Measurements from ENCODE around the gene ENOX1.

Gene ENOX1

DNA sequence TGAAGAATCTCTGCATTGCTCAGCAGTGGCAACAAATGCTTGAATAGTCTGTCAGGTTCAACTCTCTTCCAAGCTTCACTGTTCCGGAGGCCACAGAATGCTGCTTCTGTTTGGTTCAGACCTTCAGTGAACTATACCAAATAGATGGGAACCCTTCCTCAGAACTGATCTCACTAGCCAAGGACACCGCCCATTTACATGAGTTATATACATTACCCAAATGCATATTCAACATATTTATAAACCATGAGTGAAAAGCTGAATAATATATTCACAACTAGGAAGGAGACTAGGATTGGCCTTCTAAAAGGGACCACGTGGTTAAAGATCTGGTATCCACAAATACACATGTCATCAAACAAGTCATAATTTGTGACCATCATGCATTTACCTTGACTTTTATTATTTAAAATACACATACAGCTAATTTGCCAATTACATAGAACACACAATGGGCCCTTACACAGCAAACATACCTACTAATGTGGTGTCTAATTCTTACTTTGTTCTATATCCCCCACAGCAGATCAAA lies 49.3 kb downstream of the ENOX1 start:
- DNase-seq, result no peak

DNA sequence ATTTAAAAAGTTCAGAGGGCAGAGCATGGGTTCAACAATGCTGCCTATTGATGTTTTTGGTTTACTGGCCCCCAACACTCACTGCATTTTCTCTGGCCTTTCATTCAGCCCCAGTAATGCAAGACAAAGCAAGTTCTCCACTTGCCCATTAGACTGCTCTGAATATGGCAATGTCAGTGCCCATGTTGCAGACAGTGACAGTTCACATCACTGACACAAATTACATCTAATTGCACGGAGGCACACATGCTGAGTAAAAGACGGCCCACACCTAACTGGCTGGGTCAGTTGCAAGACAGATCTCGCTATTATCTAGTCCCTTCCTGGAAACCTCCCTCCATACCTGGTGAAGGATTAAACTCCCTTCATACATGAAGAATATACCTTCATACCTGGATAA lies 54.0 kb downstream of the ENOX1 start:
- DNase-seq, result no peak

DNA sequence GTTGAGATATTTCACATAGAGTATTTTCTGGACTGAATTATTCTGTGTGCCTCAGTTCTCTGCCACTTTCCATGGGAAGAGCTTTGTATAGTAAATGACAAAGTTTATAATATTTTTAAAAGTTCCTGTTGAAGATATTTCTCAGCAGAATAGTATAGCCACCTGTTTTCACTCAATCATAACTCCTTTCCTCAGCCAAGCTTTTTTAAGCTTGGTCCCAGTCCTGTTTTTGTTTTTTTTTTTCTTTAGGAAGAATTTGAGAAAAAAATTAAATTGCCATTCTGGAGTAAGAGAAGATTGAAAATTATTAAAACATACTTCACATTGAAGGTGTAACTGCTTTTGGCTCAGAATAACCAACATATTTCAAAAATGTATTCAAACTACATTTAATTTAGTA lies 55.5 kb downstream of the ENOX1 start:
- no peak for DNase-seq

DNA sequence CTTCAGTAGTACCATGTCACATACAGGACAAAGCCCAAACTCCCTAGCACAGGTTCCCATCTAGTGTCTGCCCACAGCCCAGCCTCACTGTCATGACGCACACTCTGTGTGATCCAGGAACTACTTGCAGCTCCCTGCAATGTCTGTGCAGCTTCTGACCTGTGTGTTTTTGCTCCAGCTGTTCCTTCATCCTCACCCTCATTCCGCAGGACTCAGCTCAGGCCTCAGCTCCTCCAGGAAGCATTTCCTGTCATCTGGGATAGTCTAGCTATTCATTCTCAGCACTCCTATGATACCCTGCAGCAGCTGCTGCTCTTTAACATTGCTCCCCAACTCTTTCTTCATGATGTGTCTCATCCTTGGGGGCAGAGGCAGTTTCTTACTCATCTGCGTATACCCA lies 56.1 kb downstream of the ENOX1 start:
- DNase-seq, result no peak

DNA sequence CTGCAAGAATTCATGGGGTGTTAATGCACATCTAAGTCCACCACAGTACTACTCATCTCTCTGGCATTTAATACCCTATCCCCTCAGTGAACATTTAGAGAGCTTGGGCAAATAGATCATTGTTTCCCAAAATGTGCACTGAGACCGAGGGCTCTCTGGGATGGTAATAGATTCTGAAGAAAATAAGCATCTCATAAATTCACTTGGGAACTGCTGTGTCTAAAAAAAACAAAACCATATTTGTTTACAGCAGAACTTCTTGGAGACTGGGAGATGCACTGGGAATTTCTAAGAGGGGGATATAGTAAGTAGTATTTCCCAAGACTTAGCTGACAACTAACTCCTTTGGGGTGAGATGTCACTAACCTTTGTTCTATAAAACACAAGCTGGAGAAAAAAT lies 58.4 kb downstream of the ENOX1 start:
- DNase-seq, result no peak

DNA sequence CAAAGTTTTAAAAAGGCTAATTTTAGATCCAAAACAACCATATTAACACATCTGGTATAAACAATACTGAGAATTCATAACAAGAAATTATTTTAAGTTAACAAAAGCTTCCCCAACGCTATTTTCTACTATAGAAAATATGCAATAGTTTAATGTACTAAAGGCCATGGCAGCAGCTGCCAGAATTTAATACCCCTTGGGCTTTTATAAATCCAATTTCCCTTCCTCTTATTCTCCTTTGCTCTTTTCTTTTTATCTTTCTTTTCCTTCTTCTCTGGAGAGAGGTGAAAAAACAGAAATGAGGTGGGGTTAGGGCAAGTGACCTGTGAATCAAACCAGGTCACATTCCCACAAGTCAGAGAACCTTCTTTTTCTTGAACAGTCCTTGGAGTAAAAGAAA lies 58.9 kb downstream of the ENOX1 start:
- no peak for DNase-seq

DNA sequence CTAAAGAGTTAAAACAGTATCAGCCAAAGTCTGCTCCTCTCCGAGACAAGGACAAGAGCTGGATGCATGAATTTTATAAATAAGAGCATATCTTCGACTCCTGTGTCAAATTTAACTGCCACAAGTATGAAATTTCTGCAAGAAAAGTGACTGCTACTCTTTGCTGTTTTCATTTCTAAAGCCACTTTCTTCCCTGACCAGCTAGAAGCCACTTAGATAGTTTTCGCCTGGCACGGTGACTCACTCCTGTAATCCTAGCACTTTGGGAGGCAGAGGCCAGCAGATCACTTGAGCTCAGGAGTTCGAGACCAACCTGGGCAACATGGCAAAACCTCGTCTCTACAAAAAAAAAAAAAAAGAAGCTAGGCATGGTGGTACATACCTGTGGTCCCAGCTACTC lies 61.3 kb downstream of the ENOX1 start:
- no peak for DNase-seq

DNA sequence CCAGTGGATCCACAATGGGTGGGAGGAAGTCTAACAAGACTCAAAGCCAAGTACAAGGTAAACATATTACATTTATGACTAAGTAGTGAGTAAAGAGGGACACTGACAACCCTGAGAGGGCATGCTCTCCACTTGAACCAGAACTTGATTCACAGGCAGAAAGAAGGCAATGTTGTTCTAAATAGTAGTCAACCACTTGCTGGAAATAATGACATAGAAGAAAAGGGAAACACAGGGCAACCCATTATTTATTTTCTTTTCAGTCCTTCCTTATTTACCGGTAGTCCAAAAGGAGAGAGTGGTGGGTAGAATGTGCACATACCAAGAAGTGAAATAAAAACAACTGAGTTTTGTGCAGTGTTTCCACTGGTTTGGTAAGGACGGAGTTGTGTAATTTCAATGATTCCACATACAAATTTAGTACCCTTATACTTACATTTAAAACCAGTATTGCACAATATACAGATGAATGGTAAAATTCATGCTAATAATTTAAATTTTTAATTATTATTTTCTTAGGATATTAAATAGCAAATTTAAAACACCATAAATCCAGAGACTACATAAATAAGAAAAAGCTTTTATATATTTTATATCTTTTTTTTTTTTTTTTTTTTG lies 65.9 kb downstream of the ENOX1 start:
- DNase-seq, result no peak

DNA sequence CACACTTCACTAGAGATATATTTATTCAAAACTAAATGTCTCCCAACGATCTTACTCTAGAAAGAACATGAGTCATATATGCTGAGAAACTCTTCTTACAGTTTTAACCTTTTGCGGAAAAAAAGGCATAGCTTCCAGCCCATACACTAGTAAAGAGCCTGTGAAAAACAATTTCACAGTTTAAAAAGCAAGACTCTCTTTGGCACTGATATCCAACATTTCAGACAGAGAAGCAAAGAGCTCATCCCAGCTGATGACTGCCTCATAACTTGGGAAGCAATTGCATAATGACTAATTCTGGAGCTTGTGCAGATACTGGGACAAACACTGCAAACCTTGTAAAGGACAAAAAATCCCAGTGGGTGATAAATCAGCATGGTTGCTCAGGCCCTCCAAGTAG lies 88.0 kb downstream of the ENOX1 start:
- no peak for DNase-seq

DNA sequence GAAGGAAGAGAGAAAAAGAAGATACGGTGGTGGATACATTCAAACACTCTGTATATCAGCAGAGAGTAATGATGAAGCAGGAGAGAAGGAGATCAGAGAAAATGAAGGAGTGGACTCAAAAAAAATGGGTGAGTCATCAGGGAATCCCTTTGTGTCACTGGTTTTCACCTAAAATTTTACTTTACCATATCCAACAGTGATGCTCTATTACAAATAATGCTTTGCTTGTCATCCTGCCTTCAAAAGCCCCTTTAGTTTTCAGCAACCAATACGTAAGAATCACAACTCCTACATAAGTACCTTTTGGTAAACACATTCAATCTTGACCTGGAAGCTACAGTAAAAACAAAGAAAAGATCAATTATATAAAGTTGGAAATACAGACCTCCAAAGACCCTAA lies 88.8 kb downstream of the ENOX1 start:
- no peak for DNase-seq

DNA sequence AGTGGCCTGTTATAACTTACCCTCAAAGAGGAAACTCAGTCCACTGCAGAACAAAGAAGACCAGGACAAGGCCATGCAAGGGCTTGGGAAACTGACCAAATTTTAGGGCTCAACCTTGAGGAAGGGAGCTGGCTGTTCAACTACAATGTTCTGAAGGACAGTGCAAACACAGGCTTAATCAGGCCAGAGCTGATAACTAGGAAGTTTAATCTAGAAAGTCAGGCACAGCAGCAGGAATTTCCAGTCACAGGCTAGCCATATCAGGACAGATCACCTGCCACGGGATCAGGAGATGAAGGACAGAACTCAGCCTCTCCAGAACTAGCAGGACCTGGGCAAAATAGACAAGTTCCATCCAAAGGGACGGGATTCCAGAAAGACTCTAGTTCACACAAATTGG lies 89.4 kb downstream of the ENOX1 start:
- DNase-seq, result no peak

DNA sequence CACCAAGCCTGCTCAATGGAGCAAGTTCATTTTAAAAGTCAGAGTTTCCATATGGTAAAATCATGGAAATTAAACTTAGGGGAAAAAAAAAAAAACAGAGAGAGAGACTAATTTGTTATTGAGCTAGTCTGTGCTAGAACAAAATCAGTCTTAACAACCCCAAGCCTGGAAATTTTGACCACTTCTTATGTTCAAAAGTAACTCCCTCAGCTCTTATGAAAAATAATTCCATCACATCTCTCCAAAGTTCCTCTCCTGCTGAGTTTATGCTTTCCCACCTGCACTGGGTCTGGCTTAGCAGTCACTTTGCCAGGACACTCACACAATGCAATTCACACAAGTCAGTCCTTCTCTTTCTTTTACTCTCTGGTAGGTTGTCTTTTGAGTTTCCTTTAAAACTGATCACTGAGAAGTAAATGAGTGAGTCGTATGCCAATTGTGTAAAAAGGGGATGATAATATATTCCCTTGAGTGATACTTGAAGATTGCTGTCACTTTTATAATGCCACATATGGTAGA lies 92.6 kb downstream of the ENOX1 start:
- DNase-seq, result no peak

DNA sequence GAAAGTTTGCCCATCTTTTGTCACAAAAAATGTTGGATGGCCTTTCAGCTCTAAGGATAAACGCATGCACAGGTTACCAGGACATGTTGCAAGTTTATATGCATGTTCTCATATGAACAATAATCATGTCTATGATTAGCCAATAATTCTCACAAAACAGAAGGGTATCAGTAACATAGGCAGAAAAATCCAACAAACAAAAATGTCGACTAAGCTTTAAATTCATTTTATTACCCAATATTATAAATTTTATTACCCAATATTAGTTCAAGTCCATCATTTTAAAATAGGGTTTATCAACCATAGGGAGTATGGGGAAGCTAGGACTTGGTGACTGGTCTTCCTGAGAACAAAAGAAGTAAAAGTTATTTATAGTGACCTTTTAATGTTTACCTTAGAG lies 93.1 kb downstream of the ENOX1 start:
- no peak for DNase-seq

DNA sequence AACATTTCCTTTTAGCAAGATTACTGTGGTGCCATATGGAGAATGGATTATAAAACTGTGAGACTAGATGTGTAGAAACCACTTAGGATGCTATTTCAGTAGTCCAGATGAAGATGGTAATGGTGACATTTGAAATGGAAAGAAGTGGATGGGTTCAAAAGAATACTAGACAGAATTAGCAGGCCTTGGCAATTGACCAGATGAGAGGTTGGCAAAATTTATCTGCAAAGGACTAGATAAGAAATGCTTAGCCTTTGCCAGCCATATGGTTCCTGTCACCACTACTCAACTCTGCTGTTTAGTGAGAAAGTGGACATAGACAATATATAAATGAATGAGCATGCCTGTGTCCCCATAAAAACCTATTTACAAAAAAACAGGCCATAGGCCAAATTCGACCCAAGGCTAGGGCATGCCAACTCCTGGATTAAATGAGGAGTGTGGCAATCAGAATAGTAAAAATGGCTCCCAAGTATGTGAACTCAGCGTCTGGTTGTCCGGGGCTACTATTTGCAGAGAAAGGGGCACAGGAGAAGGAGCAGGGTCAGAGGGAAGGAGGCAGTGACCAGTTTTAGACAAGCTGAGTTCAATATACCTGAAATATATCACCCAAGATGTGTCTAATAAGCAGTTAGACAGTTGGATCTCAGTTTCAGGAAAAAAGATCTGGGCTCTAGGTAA lies 98.4 kb downstream of the ENOX1 start:
- peak; percentile 75 for DNase-seq

DNA sequence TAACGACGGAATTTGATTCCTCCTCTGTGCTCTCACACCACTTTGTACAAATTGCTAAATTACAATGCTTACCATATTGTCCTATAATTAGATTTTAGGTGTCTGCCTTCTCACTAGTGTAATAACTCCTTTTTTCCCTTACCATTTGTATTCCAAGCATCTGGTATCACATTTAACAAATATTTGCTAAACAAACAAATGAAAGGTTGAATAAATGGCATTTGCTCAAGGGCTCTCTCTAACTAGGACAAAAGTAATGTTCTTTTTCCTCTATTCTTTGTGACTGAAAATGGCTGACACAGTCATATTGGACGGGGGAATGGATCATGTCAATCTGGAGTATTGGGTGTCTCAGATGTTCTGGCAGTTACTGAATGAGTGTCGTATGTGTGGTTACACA lies 99.7 kb downstream of the ENOX1 start:
- DNase-seq, result no peak

DNA sequence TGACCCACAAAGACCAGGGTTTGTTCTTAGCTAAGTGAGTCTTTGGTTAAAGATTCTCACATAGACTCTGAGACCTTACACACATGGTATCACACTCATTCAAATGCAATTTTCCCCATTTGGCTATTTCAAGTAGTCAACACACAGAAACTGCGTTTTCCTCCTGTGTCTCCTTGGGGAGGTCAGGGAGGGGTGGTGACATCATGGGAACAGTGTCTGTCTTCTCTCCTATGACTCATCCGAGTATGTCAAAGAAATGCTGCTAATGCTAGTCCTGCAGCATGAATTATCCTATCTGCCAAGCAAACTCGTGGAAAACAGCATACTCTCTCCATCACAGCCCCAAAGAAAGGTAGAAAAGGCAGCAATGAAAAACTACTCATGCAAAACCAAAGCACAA lies 100.2 kb downstream of the ENOX1 start:
- no peak for DNase-seq

DNA sequence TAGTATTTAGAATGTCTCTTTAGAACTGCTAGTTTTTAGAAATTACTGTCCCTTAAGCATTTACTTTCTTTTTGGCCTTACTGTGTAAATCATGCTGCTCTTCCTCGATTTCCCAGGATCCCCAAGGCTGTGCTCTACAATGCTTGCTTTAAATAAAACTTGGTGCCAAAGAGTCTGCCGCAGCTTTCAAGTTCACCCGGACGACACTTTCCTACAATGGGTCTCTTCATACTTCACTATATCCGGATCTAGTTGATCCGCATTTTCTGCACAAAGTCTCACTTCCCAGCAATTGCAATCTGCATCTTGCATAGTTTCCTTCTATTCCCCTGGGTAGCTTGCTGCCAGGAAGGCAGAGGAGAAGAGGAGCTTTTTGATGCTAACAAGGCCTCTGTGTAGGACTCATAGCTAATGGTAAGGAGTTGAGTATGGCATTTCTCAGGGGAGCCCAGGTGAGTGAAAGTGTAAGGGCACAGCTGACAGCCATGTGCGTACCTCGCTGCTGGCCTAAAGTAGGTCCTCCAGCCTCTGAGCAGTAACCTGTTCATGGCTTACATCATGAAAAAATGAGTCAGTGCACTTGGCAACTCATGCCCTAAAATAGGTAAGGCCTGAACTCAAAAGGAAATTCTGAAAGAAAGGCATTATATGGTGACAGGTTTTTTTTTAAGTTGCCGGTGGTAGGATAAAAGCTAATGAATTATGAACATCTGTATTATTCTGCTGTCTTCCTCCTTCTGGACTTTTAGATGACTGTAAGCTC lies 101.6 kb downstream of the ENOX1 start:
- DNase-seq, result no peak

DNA sequence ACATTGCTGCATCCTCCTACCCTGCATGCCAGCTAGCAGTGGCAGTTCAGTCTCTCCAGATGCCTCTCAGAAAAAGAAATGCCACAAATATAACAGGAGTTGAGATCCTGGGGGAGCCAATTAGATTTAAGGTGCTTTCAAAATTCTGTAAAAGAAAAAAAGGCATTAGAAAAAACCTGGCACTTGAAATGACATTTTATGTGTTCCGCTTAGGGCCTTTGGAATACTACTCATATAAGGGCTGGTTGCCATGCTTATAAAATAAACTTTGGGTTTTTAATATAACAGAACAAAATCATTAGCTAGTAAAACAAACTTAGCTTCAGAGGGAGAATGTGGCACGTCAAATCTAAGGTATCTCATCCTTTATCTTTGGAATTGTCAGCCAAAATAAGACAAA lies 104.1 kb downstream of the ENOX1 start:
- DNase-seq, result no peak

DNA sequence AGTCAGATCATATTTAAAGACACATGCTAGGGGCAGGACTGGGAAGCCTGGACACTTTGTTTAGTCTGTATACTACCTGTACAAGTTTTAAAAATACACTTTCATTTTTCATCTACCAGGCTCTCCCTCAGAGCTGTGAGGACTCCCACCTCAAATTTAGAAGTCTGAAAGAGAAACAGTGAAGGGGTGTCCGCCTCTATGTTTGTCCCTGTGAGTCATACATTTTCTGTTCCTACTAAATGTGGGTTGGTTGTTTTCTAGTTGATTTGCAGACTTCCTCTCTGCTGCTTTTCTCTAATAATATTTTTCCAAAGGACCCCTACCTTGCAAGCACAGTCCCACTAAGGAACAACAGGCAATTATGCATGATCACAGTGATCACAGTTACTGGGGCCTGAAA lies 110.5 kb downstream of the ENOX1 start:
- DNase-seq, result no peak

DNA sequence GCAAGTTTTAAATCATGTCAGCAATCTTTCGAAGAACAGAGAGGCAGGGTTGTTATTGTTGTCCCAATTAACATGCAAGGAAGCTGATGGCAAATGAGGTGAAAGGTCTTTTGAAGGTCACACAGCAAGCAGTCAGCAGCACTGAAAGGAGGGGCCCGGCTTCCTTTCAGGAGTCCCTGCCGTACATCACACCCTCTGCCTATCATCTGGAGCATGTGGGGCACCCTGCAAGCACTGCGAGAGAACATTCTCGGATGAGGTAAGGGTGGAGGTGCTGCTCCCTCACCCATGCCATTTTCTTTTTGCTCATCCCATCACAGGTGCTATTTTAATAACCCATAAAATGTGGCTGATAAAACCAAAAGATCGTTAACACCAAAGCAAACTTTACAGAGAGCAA lies 111.2 kb downstream of the ENOX1 start:
- DNase-seq, result no peak

DNA sequence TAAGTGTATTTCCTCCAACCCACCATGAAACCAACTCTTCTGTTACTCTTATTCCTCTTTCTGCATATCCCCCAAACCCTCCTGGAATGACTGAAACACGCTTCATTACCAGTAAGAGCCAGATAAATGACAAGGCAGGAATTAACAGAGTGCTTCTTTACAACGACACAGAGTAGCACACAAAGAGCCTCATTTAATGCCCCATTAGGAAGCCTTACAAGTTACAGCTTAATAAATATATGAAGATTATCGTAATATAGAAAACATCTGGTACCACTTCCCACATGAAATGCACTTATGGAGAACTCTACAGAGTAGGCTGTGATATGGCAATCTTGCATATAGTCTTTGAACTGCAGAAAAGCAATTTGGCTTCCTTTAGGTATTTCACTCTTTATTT lies 116.8 kb downstream of the ENOX1 start:
- peak; percentile 9 for DNase-seq

DNA sequence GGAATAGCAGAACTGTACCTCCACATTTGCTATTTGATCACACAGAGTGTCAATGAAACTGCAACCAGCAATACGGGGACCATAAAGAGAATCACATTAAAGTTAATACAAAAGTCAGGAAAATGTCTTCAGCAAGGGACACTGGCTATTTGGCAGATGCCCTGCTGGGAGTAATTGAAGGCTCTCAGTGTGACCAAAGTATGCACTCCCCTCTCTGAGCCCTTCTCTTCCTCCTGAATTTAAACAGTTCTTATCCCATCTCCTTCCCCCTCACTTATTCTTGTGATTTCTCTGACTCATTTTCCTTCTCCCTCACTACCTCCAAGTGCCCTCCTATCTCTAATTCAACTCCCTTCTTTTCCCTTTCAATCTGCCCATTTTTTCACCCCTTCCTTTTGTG lies 117.7 kb downstream of the ENOX1 start:
- DNase-seq, result no peak

DNA sequence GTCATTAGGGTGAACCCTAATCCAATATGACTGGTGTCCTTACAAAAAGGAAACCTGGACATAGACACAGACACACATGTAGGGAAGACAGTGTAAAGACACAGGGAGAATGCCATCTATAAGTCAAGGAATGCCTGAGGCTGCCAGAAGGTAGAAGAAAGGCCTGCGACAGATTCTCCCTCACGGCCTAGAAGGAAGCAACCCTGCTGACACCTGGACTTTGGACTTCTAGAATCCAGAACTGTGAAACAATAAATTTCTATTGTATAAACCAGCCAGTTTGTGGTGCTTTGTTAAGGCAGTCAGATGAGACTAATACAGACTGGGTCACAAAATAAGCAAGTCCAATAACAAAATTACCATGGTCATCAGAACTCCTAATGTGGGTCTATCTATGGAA lies 120.4 kb downstream of the ENOX1 start:
- no peak for DNase-seq

DNA sequence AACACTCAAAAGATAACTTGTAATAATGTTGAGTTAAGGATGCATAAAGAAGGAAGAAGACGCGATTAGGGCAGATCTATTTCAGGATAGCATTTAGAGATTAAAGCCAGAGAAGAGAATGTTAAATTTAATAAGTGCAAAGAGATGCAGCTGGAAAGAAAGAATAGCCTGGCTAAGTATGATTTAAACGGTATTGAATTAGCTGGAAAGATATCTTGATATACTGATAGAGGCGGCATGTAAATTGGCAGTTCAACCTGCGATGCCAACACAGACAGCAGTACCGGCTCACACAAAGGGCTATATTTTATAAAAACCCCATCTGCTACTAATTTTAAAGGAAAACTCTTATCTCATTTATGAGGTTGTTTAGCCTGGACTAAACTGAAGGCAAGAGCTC lies 121.4 kb downstream of the ENOX1 start:
- DNase-seq, result no peak
